NCI-H128 (cell line): ENCODE measurements around the gene RPS6KA4.

Experiments used
- DNase-seq: peaks from one replicate; lab custom pipeline; 2025; ENCODE audit not compliant: unreplicated experiment; lab: John Stamatoyannopoulos, UW

The RPS6KA4 gene

DNA sequence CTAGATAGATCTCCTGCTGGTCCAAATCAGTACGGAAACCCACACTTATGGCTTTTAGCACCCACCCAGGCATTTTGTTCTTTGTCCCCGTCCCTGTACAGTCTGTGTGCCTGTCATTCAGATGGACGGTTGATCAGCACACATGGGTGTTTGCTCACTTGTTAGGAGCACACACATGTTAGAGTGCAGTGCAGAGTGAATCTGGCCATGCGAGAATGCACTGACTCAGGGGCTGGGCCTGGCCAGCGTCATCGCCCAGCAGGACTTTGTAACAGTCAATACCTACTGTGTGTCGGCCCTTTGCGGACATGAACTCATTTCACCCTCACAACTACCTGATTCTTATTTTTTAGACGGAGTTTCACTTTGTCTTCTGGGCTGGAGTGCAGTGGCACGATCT is 3.4 kb downstream of the RPS6KA4 start:
- DNase-seq = no peak

- no peak for DNase-seq
Measured at GRCh38 chr11:64364435-64364834, 5.5 kb downstream of the RPS6KA4 start.

GRCh38 chr11:64364911-64365310 is 5.9 kb downstream of the RPS6KA4 start:
- no peak for DNase-seq

- no peak for DNase-seq
Measured at GRCh38 chr11:64366751-64367150, 7.8 kb downstream of the RPS6KA4 start.

GRCh38 chr11:64367931-64368672 is 9.1 kb downstream of the RPS6KA4 start:
- DNase-seq = no peak

DNA sequence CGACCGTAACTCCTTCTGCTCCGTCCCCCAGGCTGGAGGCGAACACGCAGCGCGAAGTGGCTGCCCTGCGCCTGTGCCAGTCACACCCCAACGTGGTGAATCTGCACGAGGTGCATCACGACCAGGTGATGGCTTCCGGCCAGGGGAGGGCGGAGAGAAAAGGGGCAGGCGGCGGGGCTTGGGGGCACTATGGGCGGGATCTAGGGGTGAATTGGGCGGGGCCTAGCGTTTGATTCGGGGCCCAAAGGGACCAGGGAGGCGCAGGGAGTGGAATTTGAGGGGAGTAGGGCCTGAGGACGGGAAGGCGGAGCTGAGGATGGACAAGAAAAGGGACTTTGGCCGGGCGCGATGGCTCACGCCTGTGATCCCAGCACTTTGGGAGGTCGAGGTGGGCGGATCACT is 9.7 kb downstream of the RPS6KA4 start:
- DNase-seq = no peak

GRCh38 chr11:64369440-64370421 is 10.8 kb downstream of the RPS6KA4 start:
- no peak for DNase-seq

- no peak for DNase-seq
Measured at GRCh38 chr11:64371201-64371600, 12.2 kb downstream of the RPS6KA4 start.

- no peak for DNase-seq
Measured at GRCh38 chr11:64372021-64372420, 13.1 kb downstream of the RPS6KA4 start.

- DNase-seq = peak; percentile 40
Measured at GRCh38 chr11:64372802-64373597, 14.0 kb downstream of the RPS6KA4 start.

- no peak for DNase-seq
Measured at GRCh38 chr11:64373598-64373974, 14.6 kb downstream of the RPS6KA4 start.

- DNase-seq = no peak
Measured at GRCh38 chr11:64376071-64376470, 17.1 kb downstream of the RPS6KA4 start.

- no peak for DNase-seq
Measured at GRCh38 chr11:64378335-64378880, 19.4 kb downstream of the RPS6KA4 start.

GRCh38 chr11:64379160-64379559 is 20.2 kb downstream of the RPS6KA4 start:
- no peak for DNase-seq

DNA sequence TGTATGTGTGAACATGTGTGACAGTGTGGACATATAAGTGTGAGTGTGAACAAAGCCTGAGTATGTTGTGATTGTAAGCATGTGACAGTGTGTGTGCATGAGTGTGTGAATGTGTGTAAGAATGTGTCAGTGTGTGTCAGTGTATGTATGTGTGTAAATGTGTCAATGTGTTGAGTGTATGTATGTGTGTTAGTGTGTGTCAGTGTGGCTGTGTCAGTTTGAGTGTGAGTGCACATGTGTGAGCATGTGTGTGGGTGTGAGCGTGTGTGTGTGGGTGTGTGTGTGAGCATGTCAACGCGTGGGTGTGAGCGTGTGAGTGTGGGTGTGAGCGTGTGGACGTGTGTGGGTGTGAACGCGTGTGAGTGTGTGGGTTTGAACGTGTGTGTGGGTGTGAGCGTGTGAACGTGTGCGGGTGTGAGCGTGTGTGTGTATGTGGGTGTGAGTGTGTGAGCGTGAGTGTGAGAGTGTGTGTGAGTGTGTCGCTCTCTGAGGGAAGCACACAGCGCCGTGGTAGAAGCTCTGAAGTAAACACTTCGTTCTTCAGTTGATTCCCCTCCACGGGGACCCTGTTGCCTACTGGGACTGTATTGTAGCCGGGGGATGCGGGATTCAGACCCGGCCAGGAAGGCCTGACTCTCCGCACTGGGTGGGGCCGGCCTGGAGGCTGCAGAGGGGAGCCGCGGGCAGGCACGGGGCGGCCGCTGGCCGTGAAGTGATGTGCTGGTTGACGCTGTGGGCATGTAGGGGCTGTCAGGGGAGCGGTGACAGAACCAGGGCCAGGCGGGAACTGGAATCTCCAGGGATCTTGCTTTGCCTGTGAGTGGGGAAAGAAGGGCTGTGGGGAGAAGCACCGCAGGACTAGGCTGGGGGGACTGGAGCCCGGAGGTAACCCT is 21.1 kb downstream of the RPS6KA4 start:
- no peak for DNase-seq

- DNase-seq = no peak
Measured at GRCh38 chr11:64381350-64381749, 22.4 kb downstream of the RPS6KA4 start.

- no peak for DNase-seq
Measured at GRCh38 chr11:64382047-64382446, 23.1 kb downstream of the RPS6KA4 start.

DNA sequence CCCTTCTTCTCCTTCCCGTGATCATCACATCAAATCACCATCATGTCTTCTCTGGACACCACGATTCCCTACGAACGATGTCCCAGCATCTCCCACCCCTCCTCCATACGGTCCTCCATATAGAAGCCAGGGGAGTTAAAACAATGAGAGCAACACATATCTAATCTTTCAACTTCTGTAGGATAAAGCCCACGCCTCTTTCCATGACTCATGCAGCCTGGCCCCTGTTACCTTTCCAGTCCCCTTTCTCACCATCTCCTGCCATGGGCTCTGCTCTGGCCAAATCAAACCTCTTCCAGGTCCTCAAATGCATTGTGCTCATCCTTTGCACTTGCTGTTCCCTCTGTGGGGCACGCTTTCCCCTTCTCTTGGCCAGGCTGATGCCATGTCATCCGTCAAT is 23.6 kb downstream of the RPS6KA4 start:
- DNase-seq = no peak

- no peak for DNase-seq
Measured at GRCh38 chr11:64383580-64383979, 24.6 kb downstream of the RPS6KA4 start.
